Liver (tissue), 9 donors: Measurements from ENCODE around the gene MS4A2. TPM values are rescaled to one million over a fixed set of nuclear protein-coding genes. Genes with fewer than 3 reads are reported as not detected.

Experiments used
- DNase-seq: peaks from one replicate; pipeline ENCODE4 v3.0.0-alpha.2; 2017; ENCODE audit warnings: low spot score
- H3K27ac ChIP-seq, 2 donors: one replicate each; pipeline ENCODE4 v1.7.0; 2013; ENCODE audit warnings: inconsistent platforms in 2 of 2, low read length in 2 of 2, control low read depth in 1 of 2, low read depth in 1 of 2, mild to moderate bottlenecking in 1 of 2
- H3K27me3 ChIP-seq, 4 donors: one replicate each; pipeline versions ENCODE4 v1.6.1 to v1.7.0; 2013; ENCODE audit warnings: low read length in 3 of 4, inconsistent platforms in 1 of 4, mild to moderate bottlenecking in 1 of 4, moderate library complexity in 1 of 4; ENCODE audit not compliant: control insufficient read depth in 4 of 4, insufficient read depth in 4 of 4
- H3K36me3 ChIP-seq, 4 donors: one replicate each; pipeline versions ENCODE4 v1.6.1 to v1.7.0; 2013; ENCODE audit warnings: low read length in 3 of 4, mild to moderate bottlenecking in 3 of 4, low read depth in 1 of 4, moderate library complexity in 1 of 4; ENCODE audit not compliant: control insufficient read depth in 4 of 4, insufficient read depth in 3 of 4
- H3K4me1 ChIP-seq, 4 donors: one replicate each; pipeline versions ENCODE4 v1.6.1 to v1.7.0; 2013; ENCODE audit warnings: low read length in 3 of 4, mild to moderate bottlenecking in 3 of 4, moderate library complexity in 1 of 4; ENCODE audit not compliant: control insufficient read depth in 4 of 4, insufficient read depth in 4 of 4
- H3K4me3 ChIP-seq, 3 donors: one replicate each; pipeline versions ENCODE4 v1.6.1 to v1.7.0; 2013; ENCODE audit warnings: low read length in 3 of 3, control low read depth in 1 of 3, low read depth in 1 of 3, mild to moderate bottlenecking in 1 of 3
- H3K9ac ChIP-seq, 2 donors: one replicate each; pipeline ENCODE4 v1.7.0; 2013; ENCODE audit warnings: low read length in 2 of 2, mild to moderate bottlenecking in 2 of 2, moderate library complexity in 2 of 2, control low read depth in 1 of 2, low read depth in 1 of 2
- H3K9me3 ChIP-seq, 4 donors: one replicate each; pipeline versions ENCODE4 v1.6.1 to v1.7.0; 2013; ENCODE audit warnings: low read length in 3 of 4; ENCODE audit not compliant: control insufficient read depth in 4 of 4
- ATF3 ChIP-seq: IDR thresholded peaks from 2 replicates; pipeline ENCODE4 v1.6.1; 2016; ENCODE audit warnings: antibody characterized with exemption
- CTCF ChIP-seq: fragments of 150-350 bp; IDR thresholded peaks from 2 replicates; pipeline ENCODE4 v1.5.1; 2017; ENCODE audit warnings: improper control_type of control experiment, low read depth, low read length; ENCODE audit not compliant: missing input control
- EGR1 ChIP-seq, 2 donors: IDR thresholded peaks; 2 replicates each; pipeline ENCODE4 v1.6.1; 2016 to 2018; ENCODE audit warnings: antibody characterized with exemption in 2 of 2, low read depth in 2 of 2
- FOXA1 ChIP-seq: IDR thresholded peaks from 2 replicates; pipeline ENCODE4 v1.6.1; 2016; ENCODE audit warnings: antibody characterized with exemption
- FOXA2 ChIP-seq: IDR thresholded peaks from 2 replicates; pipeline ENCODE4 v1.6.1; 2016; ENCODE audit warnings: antibody characterized with exemption
- GABPA ChIP-seq, 2 donors: IDR thresholded peaks in 1 of 2; conservative IDR thresholded peaks in 1 of 2; 2 replicates each; pipeline ENCODE4 v1.6.1; 2016; ENCODE audit warnings: antibody characterized with exemption in 2 of 2, mild to moderate bottlenecking in 1 of 2, moderate library complexity in 1 of 2
- HNF4A ChIP-seq, 2 donors: conservative IDR thresholded peaks; 2 replicates each; pipeline ENCODE4 v1.6.1; 2016; ENCODE audit warnings: antibody characterized with exemption in 2 of 2, mild to moderate bottlenecking in 2 of 2
- HNF4G ChIP-seq: IDR thresholded peaks from 2 replicates; pipeline ENCODE4 v1.6.1; 2016; ENCODE audit warnings: antibody characterized with exemption
- JUND ChIP-seq, 2 donors: IDR thresholded peaks; 2 replicates each; pipeline ENCODE4 v1.6.1; 2016; ENCODE audit warnings: antibody characterized with exemption in 2 of 2
- MAX ChIP-seq: IDR thresholded peaks from 2 replicates; pipeline ENCODE4 v1.6.1; 2016; ENCODE audit warnings: antibody characterized with exemption
- NR2F2 ChIP-seq: IDR thresholded peaks from 2 replicates; pipeline ENCODE4 v1.6.1; 2016; ENCODE audit warnings: antibody characterized with exemption
- RAD21 ChIP-seq, 2 donors: IDR thresholded peaks; 2 replicates each; pipeline ENCODE4 v1.6.1; 2016; ENCODE audit warnings: antibody characterized with exemption in 2 of 2, mild to moderate bottlenecking in 2 of 2
- REST ChIP-seq: IDR thresholded peaks from 2 replicates; pipeline ENCODE4 v1.6.1; 2016; ENCODE audit warnings: antibody characterized with exemption, mild to moderate bottlenecking
- RXRA ChIP-seq, 2 donors: IDR thresholded peaks; 2 replicates each; pipeline ENCODE4 v1.6.1; 2017 to 2018; ENCODE audit warnings: antibody characterized with exemption in 2 of 2, mild to moderate bottlenecking in 1 of 2
- SP1 ChIP-seq: IDR thresholded peaks from 2 replicates; pipeline ENCODE4 v1.6.1; 2018; ENCODE audit warnings: antibody characterized with exemption, mild to moderate bottlenecking
- TAF1 ChIP-seq: conservative IDR thresholded peaks from 2 replicates; pipeline ENCODE4 v1.6.1; 2016; ENCODE audit warnings: antibody characterized with exemption, mild to moderate bottlenecking
- YY1 ChIP-seq: IDR thresholded peaks from 2 replicates; pipeline ENCODE4 v1.6.1; 2016; ENCODE audit warnings: antibody characterized with exemption, mild to moderate bottlenecking
- ZBTB33 ChIP-seq: IDR thresholded peaks from 2 replicates; pipeline ENCODE4 v1.6.1; 2016; ENCODE audit warnings: antibody characterized with exemption
- WGBS: extraction: QIAGEN DNeasy Blood & Tissue Kit; methylation state at CpG from one replicate; pipeline ENCODE4 v1.1.7; 2013; 5-methylcytosine and 5-hydroxymethylcytosine counted together
- polyA plus RNA-seq, 2 donors: library from polyadenylated mRNA; stranded (reverse) in 1 of 2; unstranded in 1 of 2; fragments of 200-250 nt in 1 of 2; fragments of >200 nt in 1 of 2; fragmentation: Nextera tagmentation in 1 of 2; extraction: Ambion mirVana in 1 of 2; gene quantifications; one replicate each; pipeline versions ENCODE4 v1.2.1 to v1.2.3, GENCODE V29; 2013 to 2015
- total RNA-seq, 2 donors: library from RNA; depleted of rRNA; stranded (reverse); fragments of >200 nt; gene quantifications; one replicate each; pipeline ENCODE4 v1.2.3, GENCODE V29; 2014
- donor health status: healthy.
- donor health status: healthy.
- donor health status: healthy.
- donor health status: healthy.
- donor health status: healthy.

MS4A2 gene
- total and polyA plus RNA-seq, 4 donors = 0.08 to 0.37 (median 0.32) TPM; not detected in 1

- no peak for TF ChIP-seq ZBTB33
- no peak for TF ChIP-seq TAF1
- no peak for TF ChIP-seq HNF4G
- TF ChIP-seq JUND (IDR thresholded peaks at IDR 0.05) = no peak
- no peak for TF ChIP-seq FOXA1
- TF ChIP-seq YY1 = no peak
- TF ChIP-seq HNF4A (conservative IDR thresholded peaks at IDR 0.05) = no peak
Observed at GRCh38 chr11:60077216-60077817, 11.1 kb upstream of the MS4A2 start (continued).

- H3K9me3 ChIP-seq = no peaks in the 10 kb centered on the region
- H3K27me3 ChIP-seq = no peaks in the 10 kb centered on the region
- no peak for DNase-seq
- no peak for TF ChIP-seq JUND (IDR thresholded peaks at IDR 0.05)
- TF ChIP-seq HNF4G = no peak
- TF ChIP-seq FOXA2 = no peak
- no peak for TF ChIP-seq RAD21 (IDR thresholded peaks at IDR 0.05)
- TF ChIP-seq CTCF = no peak
- TF ChIP-seq ATF3 = no peak
- TF ChIP-seq NR2F2 = no peak
- TF ChIP-seq RXRA (IDR thresholded peaks at IDR 0.05) = no peak
- no peak for TF ChIP-seq TAF1
- no peak for TF ChIP-seq SP1
- TF ChIP-seq FOXA1 = no peak
- TF ChIP-seq HNF4A (conservative IDR thresholded peaks at IDR 0.05) = no peak
- TF ChIP-seq ZBTB33 = no peak
- no peak for TF ChIP-seq GABPA (IDR thresholded peaks at IDR 0.05 in 1 of 2, conservative IDR thresholded peaks at IDR 0.05 in 1 of 2)
- TF ChIP-seq EGR1 (IDR thresholded peaks at IDR 0.05; ENCODE audit: low read depth in 2 of 2) = no peak
- TF ChIP-seq REST = no peak
- no peak for TF ChIP-seq MAX
- TF ChIP-seq YY1 = no peak
- no peaks in the 10 kb centered on the region for H3K4me1 ChIP-seq
- H3K9ac ChIP-seq = no peak overlapping the region
- no peaks in the 10 kb centered on the region for H3K36me3 ChIP-seq
- 81% methylated on average over 1 of the region's 1 CpG for WGBS
- no peak overlapping the region for H3K27ac ChIP-seq
- no peak overlapping the region for H3K4me3 ChIP-seq
Observed at GRCh38 chr11:60077981-60078380, 10.5 kb upstream of the MS4A2 start.
